Esophagus squamous epithelium (tissue), 5 donors: Measurements from ENCODE around the gene HNRNPH2. TPM values are rescaled to one million over a fixed set of nuclear protein-coding genes. Genes with fewer than 3 reads are reported as not detected.
A peak's percentile ranks its signal among the peaks of the same experiment; 100 is the strongest.

Experiments
- DNase-seq: peaks from one replicate; lab custom pipeline; 2025; lab: John Stamatoyannopoulos, UW
- H3K27ac ChIP-seq, 4 donors: fragments of 200-600 bp; sonication (generic); one replicate each; pipeline ENCODE4 v1.5.1; 2016 to 2019; ENCODE audit warnings: mild to moderate bottlenecking in 1 of 4
- H3K27me3 ChIP-seq, 4 donors: fragments of 200-600 bp; sonication (generic); 1 replicate in 3 of 4; 2 replicates in 1 of 4; pipeline versions ENCODE4 v1.5.1 to v1.6.0; 2017 to 2021; ENCODE audit warnings: antibody characterized with exemption in 1 of 4
- H3K36me3 ChIP-seq, 3 donors: fragments of 200-600 bp; sonication (generic); one replicate each; pipeline ENCODE4 v1.5.1; 2016 to 2019
- H3K4me1 ChIP-seq, 3 donors: fragments of 200-600 bp; sonication (generic); one replicate each; pipeline ENCODE4 v1.5.1; 2017 to 2019
- H3K4me3 ChIP-seq, 4 donors: fragments of 200-600 bp; sonication (generic); 1 replicate in 3 of 4; 2 replicates in 1 of 4; pipeline ENCODE4 v1.5.1; 2016 to 2019; ENCODE audit warnings: mild to moderate bottlenecking in 2 of 4, moderate library complexity in 1 of 4
- H3K9me3 ChIP-seq, 3 donors: fragments of 200-600 bp; sonication (generic); one replicate each; pipeline ENCODE4 v1.5.1; 2016 to 2019
- CTCF ChIP-seq, 6 experiments: fragments of 450-650 bp in 4 of 6; fragments of 200-600 bp in 2 of 6; sonication (generic) in 2 of 6; IDR thresholded peaks; one replicate each; pipeline ENCODE4 v1.5.1; 2016 to 2019; ENCODE audit warnings: antibody characterized with exemption in 6 of 6, mild to moderate bottlenecking in 4 of 6, moderate library complexity in 4 of 6
- POLR2A ChIP-seq, 4 donors: fragments of 450-650 bp; IDR thresholded peaks; one replicate each; pipeline ENCODE4 v1.6.1; 2017; ENCODE audit warnings: antibody characterized with exemption in 4 of 4, mild to moderate bottlenecking in 4 of 4, moderate library complexity in 3 of 4
- WGBS, 2 donors: methylation state at CpG; one replicate each; pipeline ENCODE4 v1.1.5; 2018; 5-methylcytosine and 5-hydroxymethylcytosine counted together
- intact Hi-C: fragments of 100-400 bp; cut with DNase I; formaldehyde crosslinking; loops from one replicate; pipeline ENCODE4 v1.15.0; 2022
- total RNA-seq, 4 donors: library from RNA; depleted of rRNA; stranded (reverse); fragments of >200 nt; gene quantifications; one replicate each; pipeline ENCODE4 v1.1.0, GENCODE V29; 2016
- donor health status: DM: yes; HTN: yes; CAD: no.

HNRNPH2 gene
- total RNA-seq, 4 donors from 2014 or later: 34.5 to 49.6 (median 46.7) TPM

DNA sequence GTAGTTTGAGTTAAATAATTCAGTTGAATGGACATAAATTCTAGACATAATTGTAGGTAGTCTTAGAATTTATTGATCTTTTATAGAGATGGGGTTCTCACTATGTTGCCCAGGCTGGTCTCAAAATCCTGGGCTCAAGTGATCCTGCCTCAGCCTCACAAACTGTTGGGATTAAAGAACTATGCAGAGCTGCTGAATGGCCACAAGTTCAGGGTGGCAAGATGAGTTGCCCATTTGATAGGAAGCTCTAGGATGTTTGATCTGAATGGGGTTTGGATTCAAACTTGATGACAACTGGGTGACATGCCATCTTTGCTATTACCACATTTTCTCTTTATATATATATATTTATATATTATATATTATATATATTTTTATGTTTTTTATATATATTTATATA, 13.7 kb upstream of the HNRNPH2 start:
- TF ChIP-seq CTCF (IDR thresholded peaks at IDR 0.05): no peak
- no peak for TF ChIP-seq POLR2A (IDR thresholded peaks at IDR 0.05)
- no peak for DNase-seq
- Histone ChIP-seq H3K27me3 (no peaks in the 10 kb centered on the region), H3K4me3 (no peak overlapping the region), H3K27ac (no peak overlapping the region), H3K9me3 (no peaks in the 10 kb centered on the region), H3K4me1 (peaks cover 0 to 21% (median 7%) of the 10 kb centered on the region in 3 donors), H3K36me3 (peaks cover 0 to 11% (median 0%) of the 10 kb centered on the region in 3 donors)
- intact Hi-C loops: no loop called here

GRCh38 chrX:101395789-101396188, 12.2 kb upstream of the HNRNPH2 start:
- H3K27ac ChIP-seq: no peak overlapping the region
- 63 to 74% methylated on average over 1 of the region's 1 CpG for WGBS, 2 donors
- H3K27me3 ChIP-seq: no peaks in the 10 kb centered on the region
- peaks cover 0 to 21% (median 7%) of the 10 kb centered on the region in 3 donors for H3K4me1 ChIP-seq
- DNase-seq: no peak
- H3K4me3 ChIP-seq: no peak overlapping the region
- H3K9me3 ChIP-seq: no peaks in the 10 kb centered on the region
- H3K36me3 ChIP-seq: peaks cover 0 to 20% (median 0%) of the 10 kb centered on the region in 3 donors
- intact Hi-C loops: no loop called here
- no peak for TF ChIP-seq POLR2A (IDR thresholded peaks at IDR 0.05)

DNA sequence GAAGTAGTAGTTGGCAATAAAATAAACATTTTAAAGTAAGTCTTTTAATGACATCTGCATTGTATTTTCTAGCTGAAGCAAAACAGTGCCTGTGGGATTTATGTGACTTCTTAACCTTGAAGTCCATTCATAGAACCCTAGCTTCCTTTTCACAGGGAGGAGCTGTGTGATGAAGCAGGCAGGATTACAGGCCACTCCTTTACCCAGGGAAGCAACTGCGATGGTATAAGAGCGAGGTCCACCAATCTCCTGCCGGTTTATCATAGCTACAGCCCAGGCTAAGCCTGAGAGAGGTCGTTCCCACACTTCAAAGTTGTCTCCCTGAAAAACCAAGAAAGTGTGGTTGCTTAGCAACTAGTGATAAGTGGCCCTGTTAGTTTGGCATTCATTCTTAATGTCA, 10.2 kb upstream of the HNRNPH2 start:
- Histone ChIP-seq H3K4me3 (no peak overlapping the region), H3K4me1 (peaks cover 0 to 7% (median 0%) of the 10 kb centered on the region in 3 donors), H3K36me3 (peaks cover 0 to 29% (median 0%) of the 10 kb centered on the region in 3 donors), H3K9me3 (no peaks in the 10 kb centered on the region), H3K27ac (peak overlapping the region in 1 of 4 donors; percentile 3), H3K27me3 (no peaks in the 10 kb centered on the region)
- TF ChIP-seq CTCF (IDR thresholded peaks at IDR 0.05) (no peak), POLR2A (IDR thresholded peaks at IDR 0.05) (no peak)
- intact Hi-C loops: no loop called here
- no peak for DNase-seq
- 54 to 56% methylated on average over 4 of the region's 4 CpGs for WGBS, 2 donors

GRCh38 chrX:101398694-101399093, 9.3 kb upstream of the HNRNPH2 start:
- H3K27me3 ChIP-seq: no peaks in the 10 kb centered on the region
- no peak overlapping the region for H3K27ac ChIP-seq
- H3K4me3 ChIP-seq: no peak overlapping the region
- peaks cover 0 to 7% (median 0%) of the 10 kb centered on the region in 3 donors for H3K4me1 ChIP-seq
- WGBS, 2 donors: 60 to 97% methylated on average over 4 of the region's 4 CpGs
- DNase-seq: no peak
- H3K36me3 ChIP-seq: peaks cover 0 to 29% (median 0%) of the 10 kb centered on the region in 3 donors
- intact Hi-C loops: no loop called here
- H3K9me3 ChIP-seq: no peaks in the 10 kb centered on the region
- TF ChIP-seq POLR2A (IDR thresholded peaks at IDR 0.05): no peak

- Histone ChIP-seq H3K9me3 (no peaks in the 10 kb centered on the region), H3K36me3 (peaks cover 0 to 29% (median 0%) of the 10 kb centered on the region in 3 donors), H3K4me3 (no peak overlapping the region), H3K4me1 (peaks cover 0 to 7% (median 0%) of the 10 kb centered on the region in 3 donors), H3K27me3 (no peaks in the 10 kb centered on the region), H3K27ac (no peak overlapping the region)
- intact Hi-C loops: no loop called here
- TF ChIP-seq POLR2A (IDR thresholded peaks at IDR 0.05) (no peak), CTCF (IDR thresholded peaks at IDR 0.05) (no peak)
- WGBS, 2 donors: 68 to 97% methylated on average over 4 of the region's 4 CpGs
- DNase-seq: no peak
Observed at GRCh38 chrX:101399825-101400224, 8.2 kb upstream of the HNRNPH2 start.

- no peak for DNase-seq
- peak overlapping the region; percentile 90 to 96 (median 94) for H3K27ac ChIP-seq
- no peaks in the 10 kb centered on the region for H3K27me3 ChIP-seq
- intact Hi-C loops: no loop called here
- H3K36me3 ChIP-seq: peaks cover 0 to 14% (median 0%) of the 10 kb centered on the region in 3 donors
- no peak for TF ChIP-seq POLR2A (IDR thresholded peaks at IDR 0.05)
- no peak for TF ChIP-seq CTCF (IDR thresholded peaks at IDR 0.05)
- no peaks in the 10 kb centered on the region for H3K9me3 ChIP-seq
- peaks cover 0 to 44% (median 0%) of the 10 kb centered on the region in 3 donors for H3K4me1 ChIP-seq
- peak overlapping the region; percentile 43 to 68 (median 60) for H3K4me3 ChIP-seq
- WGBS, 2 donors: 0 to 16% methylated on average over 6 to 14 of the region's 15 CpGs
Observed at GRCh38 chrX:101407167-101407747, 765 bp upstream of the HNRNPH2 start.
